Spleen (tissue), 7 donors: ENCODE results near the gene CNPY1.

Source experiments
- CTCF ChIP-seq, 11 experiments: fragments of 200-600 bp in 7 of 11; fragments of 450-650 bp in 4 of 11; sonication (generic) in 4 of 11; IDR thresholded peaks in 8 of 11; conservative IDR thresholded peaks in 3 of 11; 1 replicate in 7 of 11; 2 replicates in 4 of 11; pipeline versions ENCODE4 v1.4.0 to v1.8.0; 2016 to 2021; ENCODE audit warnings: antibody characterized with exemption in 11 of 11, inconsistent platforms in 4 of 11, mild to moderate bottlenecking in 1 of 11
- POLR2A ChIP-seq, 3 donors: fragments of 450-650 bp; IDR thresholded peaks; one replicate each; pipeline ENCODE4 v1.5.1; 2017; ENCODE audit warnings: antibody characterized with exemption in 3 of 3, mild to moderate bottlenecking in 1 of 3
- POLR2AphosphoS5 ChIP-seq, 3 donors: sonication (generic); formaldehyde crosslinking; IDR thresholded peaks; one replicate each; pipeline ENCODE4 v1.5.1; 2017; ENCODE audit warnings: antibody characterized with exemption in 3 of 3
- donor health status: DM: no; HTN: no; CAD: no; lungs with moderate emphysema.
- donor health status: DM: no; HTN: no; CAD: no.
- donor health status: DM: no; HTN: no; CAD: no.

GRCh38 chr7:155471718-155472117 lies 74.6 kb downstream of the CNPY1 start:
- no peak for TF ChIP-seq POLR2A (IDR thresholded peaks at IDR 0.05)
- TF ChIP-seq CTCF (IDR thresholded peaks at IDR 0.05 in 8 of 11, conservative IDR thresholded peaks at IDR 0.05 in 3 of 11), result no peak
- TF ChIP-seq POLR2AphosphoS5 (IDR thresholded peaks at IDR 0.05), result no peak
